CD4-positive, alpha-beta T cell treated with Interleukin-17A for 1 hour (primary cell): ENCODE measurements around the gene LRP6.
"Not testable (repeated sequence)": the region's sequence is repeated elsewhere in the genome, so short reads cannot be mapped to it uniquely, and the experiment has no call there.

Experiments used
- DNase-seq: peaks from one replicate; pipeline ENCODE4 v3.0.0-alpha.2; 2020

LRP6 gene

DNA sequence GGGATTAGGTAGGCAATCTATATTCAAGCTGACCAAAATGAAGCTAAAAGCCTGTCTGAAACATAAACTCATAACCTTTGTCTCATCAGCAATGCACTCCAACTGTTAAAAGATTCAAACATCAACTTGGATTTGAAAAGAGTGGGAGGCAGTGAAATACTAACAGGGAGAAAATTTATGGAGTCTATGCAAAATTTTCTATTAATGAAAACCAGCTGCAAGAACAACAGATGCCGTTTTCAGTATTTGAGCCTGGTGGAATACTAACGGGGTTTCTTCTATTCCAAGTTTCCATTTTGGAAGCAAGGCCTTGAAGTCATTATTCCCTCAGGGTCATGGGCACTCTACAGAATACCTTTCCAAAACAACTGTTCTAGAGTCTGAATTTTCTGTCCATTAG is 88.3 kb downstream of the LRP6 start:
- no peak for DNase-seq

DNA sequence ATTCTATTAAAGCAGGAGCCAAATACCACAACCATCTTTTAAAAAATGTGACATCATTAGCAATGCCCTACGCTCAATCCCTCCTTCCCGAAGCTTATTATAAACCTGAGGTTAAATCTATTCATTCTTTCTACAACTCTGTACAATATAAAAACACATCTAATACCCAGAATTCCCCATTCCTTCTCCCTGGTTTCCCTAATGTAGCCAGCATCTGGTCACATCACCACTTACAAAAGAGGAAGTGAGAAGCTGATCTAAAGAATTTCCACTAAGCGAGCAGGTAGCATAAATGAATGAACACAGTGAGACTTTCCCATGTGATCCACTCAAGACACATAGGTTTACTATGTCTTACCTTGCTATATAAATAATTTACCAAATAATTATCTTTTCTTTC is 90.4 kb downstream of the LRP6 start:
- no peak for DNase-seq

DNA sequence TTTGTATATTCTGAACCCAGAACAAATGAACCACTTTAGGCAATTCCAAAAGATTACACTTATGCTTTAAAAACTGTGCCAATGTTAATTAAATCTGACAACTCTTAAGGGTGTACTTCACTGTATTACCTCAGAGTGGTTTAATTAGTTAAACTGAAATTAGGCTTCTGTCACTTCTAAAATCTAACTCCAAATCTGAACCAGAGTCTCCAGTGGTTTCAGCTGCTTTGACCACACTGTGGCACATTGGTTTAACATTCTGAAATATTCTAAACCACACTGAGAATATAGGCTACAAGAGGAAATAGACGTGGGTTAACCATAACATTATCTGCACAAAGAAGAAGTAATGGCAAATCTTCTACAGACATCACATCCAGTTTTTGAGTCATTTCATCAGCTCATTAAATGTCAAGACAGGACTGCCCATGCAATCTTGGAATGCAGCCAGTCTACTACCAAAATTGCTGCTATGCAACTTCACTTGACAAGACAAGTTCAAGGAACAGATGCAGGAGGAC is 94.8 kb downstream of the LRP6 start:
- DNase-seq: peak; percentile 5

DNA sequence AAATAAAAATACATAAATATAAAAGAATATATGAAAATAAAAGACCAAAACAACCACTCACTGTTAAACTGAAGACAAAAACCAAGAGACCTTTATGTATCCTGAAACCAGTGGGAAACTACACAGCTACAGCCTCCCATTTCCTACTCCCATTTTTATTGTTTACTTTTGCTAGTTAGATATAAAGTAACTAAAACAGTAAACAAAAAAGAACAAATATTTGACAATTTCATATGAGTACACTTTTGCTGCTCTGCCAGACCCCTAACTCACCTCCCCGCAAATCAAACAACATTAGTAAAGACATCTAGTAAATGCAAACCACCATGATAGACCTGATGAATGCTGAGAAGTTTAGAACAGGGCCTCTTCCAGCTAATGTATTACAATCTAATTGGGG is 99.0 kb downstream of the LRP6 start:
- DNase-seq: no peak

DNA sequence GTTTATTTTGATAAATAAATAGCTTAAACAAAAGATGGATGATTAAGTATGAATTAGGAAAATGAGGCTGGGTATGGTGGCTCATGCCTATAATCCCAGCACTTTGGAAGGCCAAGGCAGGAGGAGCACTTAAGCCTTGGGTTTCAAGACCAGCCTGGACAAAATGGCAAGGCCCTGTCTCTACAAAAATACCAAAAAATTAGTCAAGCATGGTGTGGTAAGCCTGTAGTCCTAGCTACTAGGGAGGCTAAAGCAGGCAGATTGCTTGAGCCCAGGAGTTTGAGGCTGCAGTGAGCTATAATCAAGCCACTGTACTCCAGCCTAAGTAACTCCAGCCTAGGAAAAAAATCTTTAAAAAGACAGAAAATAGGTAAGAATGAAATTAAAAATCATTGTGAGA is 100.1 kb downstream of the LRP6 start:
- no peak for DNase-seq

DNA sequence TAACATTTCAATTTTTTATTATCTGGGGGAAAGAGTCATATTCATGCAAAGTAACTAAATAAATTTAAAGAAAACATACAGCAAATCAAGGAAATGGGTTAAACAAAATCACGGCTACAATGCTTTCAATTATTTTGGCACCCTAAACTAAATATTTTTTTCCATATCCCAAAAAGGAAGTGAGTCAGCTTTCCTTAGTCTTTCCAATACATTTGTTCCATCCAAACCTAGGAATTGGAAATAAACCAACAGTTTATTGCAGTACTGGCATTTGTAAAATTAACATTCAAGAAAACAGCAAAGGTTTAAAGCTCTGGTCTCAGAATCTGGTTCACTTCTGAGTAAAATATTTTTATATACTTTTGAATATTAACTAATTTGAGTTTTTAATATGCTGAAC is 106.9 kb downstream of the LRP6 start:
- no peak for DNase-seq

DNA sequence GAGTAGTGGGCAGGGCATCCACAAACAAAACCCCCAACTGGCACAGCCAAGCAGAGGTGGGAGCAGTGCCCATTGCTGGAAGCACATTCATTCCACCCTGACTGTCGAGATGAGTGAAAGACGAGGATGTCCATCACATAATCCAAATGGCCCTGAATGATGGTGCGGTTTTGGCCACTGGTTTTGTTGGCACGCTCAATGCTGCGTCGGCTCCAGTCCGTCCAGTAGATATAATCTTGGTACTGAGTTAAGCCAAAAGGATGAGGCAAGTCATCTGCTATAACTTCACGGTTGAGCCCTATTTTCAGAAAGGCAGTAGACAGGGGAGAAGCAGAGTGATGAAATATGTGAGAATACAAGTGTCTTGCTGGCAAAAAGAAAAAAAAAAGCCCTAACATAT is 108.0 kb downstream of the LRP6 start:
- DNase-seq: no peak

DNA sequence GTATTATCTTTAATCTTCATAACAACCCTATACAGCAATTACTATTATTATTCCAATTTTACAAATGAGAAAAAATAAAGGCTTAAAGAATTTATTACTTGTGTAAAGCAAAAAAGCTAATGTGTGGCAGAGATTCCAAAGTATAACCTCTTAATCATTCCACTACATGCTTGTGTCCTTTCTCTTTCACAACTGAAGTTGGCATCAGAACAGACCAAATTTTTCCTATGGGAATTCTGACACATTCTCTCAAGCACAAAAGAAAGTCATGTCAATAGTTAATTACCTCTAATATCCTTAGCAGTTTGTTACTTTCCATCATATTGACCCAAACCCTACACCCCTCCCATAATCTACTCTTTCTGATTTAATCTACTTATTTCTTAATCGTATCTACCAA is 109.4 kb downstream of the LRP6 start:
- DNase-seq: no peak

DNA sequence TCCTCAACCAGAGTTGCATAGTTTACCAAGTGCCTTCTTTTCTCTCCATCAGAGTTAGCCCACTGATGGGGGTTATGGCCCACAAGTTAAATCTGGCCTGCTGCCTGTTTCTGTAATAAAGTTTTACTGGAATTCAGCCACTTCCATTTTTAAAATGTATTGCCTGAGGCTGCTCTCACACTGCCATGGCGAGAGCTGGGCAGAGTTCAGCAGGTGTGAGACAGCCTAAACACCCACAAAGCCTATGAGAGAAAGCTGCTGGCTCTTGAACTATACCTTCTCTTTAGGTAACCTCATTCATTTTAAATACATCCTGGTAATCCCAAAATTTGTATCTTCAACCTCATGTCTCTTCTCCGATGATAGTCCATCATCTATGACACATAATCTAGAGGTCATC is 110.0 kb downstream of the LRP6 start:
- DNase-seq: no peak

DNA sequence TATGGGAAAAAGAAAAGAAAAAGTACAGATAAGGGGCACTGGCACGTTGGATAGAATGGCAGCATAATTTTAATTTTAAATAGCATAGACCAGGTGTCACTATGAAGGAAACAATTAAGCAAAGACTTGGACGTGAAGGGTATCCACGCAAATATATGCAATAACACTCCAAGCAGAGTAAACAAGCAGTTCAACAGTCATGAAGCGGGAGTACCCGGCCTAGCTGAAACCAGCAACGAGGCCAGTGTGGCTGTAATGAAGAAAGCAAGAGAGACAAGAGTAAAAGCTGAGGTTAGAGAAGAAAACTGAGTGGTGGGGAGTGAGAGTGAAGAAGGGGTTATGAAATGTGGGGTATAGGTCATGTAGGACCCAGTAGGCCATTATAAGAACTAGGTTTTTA is 110.7 kb downstream of the LRP6 start:
- DNase-seq: no peak

DNA sequence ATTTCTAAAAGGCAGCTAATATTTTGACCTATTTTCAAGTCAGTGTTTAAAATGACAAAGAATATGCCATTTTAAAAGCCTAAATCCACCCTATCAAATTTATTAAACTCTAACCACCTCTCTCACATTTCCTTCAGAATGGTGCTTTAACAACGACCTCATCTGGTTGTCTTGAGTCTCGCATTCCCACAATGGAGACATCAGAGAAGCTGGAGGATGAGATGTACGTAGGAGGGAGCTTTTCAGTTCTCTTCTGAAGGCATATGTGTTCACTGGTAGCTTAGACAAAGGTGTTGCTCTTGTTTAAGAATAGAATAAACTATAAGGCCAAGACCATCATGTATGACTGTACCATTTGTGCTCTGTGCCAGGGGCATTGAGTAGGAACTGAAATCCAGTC is 113.2 kb downstream of the LRP6 start:
- DNase-seq: no peak

DNA sequence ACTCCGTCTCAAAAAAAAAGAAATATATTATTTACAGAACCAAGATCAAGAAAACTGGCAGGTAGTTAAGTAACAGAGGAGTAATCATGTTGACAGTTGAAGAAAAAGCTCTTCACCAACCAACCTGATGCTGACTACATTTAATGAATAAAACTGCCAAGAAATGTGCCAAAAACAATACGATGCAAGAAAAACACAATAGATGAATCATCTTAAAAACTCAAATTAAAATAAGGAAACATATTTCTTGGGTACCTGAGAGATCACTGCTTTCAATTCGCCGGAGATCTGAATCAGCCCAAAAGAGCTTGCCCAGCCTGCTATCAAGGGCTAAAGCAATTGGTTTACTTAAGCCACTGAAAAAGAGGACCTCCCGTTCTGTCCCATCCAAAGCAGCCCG is 119.7 kb downstream of the LRP6 start:
- DNase-seq: no peak

DNA sequence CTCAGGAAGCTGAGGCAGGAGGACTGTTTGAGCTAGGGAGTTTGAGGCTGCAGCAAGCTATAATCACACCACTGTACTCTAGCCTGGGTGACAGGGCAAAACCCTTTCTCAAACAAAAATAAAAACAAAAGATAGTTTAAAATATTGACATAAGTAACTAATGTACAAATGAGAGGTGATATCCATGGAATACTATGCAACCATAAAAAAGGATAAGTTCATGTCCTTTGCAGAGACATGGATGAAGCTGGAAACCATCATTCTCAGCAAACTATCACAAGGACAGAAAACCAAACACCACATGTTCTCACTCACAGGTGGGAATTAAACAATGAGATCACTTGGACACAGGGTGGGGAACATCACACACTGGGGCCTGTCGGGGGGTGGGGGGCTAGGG is 122.3 kb downstream of the LRP6 start:
- DNase-seq: not testable (repeated sequence)

DNA sequence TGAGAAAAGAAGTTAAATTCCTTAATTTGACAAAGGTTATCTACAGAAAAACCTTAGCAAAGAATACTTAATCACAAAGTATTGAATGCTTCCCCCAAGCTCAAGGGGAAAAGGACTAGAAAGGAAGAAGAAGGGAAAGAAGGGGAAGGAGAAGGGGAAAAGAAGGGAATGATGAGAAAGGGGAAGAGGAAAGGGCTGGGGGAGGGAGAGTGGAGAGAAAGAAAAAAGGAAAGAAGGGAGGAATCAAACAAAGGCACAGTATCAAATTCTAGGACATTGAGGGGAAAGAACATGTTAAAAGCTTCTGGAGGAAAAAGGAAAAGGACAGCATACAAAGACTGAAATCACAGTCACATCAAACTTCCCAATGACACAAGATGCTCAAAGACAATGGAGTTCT is 125.8 kb downstream of the LRP6 start:
- no peak for DNase-seq

DNA sequence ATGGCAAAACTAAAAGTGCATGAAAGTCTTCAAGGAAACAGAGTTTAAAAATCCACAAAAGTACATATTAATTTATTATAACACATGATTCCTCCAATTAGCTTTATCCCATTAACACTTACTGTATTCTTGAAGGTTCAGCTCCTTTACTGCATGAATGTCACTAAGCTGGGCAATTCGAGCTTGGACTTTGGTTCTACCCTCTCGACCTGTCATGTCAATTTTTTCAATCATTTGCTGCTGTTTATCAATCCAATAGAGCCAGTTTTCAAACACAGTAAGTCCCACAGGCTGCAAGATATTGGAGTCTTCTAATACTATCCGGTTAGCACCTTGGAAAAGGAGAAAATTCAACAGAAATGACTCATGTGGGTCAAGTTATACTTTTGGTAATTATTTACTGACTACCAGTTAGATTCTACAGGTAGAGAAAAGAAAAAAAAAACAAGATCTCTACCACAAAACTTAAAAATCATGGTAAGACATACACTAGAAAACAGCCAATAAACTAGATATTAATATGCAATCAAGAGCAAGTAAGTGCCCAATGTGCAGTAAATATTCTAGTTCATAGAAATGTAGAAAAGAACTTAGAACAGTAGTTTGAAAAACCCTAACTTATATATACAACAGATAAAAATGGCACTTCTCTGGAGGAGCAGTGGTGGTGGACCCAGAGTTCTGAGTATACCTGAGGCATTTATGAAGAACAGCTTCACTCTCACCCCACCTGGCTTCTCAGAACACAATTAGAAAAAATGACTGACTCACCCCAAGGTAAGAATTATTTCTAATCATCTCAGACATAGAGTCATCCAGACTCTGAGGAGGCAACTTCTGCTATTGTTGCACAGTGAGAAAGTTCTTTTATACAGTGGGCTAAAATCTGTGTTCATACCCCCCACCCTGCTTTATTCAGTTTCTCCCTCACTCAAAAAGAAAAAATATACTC is 128.4 kb downstream of the LRP6 start:
- DNase-seq: no peak

DNA sequence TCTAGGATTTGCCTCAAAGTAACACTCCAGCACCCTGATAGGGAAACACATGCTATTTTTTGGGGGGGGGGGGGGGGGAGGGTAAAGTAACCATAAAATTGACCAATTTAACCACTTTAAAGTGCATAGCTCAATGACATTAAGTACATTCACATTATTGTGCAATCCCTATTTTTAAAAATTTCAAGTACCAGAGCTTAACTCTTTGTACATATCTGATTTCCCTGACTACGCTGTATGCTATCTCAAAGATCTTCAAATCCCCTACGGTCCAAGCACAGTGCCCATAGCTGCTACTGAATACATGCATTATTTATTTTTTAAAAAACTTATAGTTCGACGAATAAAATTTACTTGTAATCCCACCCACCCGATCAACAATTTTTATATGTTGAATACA is 133.1 kb downstream of the LRP6 start:
- DNase-seq: no peak

DNA sequence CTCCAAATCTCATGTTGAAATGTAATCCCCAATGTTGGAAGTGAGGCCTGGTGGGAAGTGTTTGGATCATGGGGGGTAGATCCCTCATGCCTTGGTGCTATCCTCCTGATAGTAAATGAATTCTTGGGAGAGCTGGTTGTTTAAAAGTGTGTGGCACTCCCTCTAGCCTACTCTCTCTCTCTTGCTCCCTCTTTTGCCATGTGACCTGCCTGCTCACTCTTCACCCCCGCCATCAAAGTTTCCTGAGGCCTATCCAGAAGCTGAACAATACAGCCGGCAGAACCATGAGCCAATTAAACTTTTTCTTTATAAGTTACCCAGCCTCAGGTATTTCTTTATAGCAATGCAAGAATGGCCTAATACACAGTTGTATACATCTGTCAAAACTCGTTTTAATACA is 133.6 kb downstream of the LRP6 start:
- no peak for DNase-seq

DNA sequence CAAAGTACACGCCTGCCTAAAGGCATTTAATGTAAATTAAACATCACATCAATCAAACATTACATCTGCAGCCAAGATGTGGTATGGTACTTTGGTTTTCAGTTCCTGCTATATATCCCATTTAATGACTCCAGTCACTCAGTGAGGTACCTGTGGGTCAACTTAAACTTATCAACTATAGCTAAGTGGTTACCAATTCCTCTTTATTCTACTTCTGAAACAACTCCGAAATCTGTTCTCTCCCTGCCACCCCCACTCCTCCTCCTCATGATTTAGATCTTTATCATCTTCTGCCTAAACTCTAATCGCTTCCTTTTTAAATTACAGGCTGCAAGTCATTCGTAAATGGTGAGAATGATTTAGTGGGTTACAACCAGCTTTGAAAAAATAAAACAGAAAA is 138.2 kb downstream of the LRP6 start:
- no peak for DNase-seq

DNA sequence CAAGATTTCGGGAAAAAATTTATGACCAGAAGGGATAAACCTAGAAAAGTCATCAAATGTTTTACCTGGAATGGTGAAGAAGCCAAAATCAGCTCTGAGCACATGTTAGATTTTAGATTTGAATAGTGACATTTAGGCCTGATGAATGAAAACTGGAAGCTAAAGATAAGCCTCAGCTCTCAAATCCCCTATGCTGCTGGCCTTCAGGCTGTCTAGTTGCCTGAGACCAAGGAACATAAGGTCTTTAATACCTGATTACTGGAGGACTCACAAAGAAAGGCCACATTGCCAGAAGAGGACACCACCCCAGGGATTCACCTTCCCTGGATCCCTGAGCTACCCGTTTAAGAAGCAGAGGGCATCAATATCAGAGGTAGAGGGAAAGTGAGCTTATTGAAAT is 139.5 kb downstream of the LRP6 start:
- DNase-seq: no peak

DNA sequence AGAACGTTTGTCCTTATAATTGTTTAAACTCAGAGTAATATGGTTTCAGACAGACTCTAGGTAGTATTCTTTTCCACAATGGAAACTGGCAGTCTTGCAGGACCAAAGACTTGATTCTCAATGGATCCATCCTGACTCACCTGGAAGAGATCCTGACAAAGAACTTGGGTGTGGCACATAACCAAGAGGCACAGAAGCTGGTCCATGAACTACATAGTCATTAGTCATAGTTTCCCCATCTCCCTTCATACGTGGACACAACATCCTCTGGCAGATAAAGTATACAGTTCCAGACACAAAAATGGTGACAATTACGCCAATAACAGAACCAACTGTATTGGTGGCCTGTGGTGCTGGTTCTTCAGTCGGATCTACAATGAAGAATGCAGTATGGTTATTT is 140.3 kb downstream of the LRP6 start:
- no peak for DNase-seq

DNA sequence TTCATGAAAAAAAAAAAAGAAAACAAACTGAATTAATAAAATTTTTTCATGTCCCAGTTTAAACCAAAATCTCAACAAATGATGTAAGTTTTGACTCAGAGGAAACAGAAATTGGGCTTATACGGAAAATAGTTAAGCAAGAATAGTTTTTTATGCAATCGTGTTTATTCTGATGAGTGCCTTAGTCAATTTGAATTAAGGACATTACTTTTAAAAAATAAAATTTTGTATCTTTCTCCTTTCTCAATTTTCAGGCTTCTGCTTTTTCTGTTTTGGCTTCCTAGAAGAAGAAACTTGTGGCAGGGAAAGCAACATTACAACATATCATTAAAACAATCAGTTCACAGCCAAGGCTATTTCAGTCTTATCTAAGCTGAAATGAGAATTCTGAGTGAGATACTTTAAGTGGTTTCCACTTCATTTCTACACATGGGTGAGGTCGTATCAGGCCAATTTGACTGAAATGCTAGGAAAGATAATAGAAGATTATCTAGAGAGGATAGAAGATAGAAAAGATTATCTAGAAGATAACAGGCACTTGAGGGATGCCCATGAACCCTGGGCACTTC is 143.7 kb downstream of the LRP6 start:
- DNase-seq: no peak

DNA sequence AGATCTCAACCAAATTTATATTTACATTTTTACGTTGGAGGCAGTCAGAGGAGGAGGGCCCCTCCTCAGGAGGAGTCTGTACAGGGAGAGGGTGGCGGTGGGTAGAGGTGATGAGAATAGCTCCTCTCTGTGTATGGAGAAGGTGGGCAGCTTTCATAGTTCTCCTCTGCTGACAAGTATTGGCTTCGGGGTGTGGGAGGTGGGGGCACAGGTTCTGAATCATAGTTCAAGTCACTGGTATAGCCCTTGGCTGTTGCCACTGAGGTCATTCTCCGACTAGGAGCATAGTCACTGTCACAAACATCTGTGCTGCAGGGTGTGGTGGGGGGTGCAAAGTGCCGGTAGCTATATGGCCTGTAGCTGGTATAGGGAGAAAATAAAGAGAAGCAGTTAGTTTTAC is 145.8 kb downstream of the LRP6 start:
- no peak for DNase-seq

DNA sequence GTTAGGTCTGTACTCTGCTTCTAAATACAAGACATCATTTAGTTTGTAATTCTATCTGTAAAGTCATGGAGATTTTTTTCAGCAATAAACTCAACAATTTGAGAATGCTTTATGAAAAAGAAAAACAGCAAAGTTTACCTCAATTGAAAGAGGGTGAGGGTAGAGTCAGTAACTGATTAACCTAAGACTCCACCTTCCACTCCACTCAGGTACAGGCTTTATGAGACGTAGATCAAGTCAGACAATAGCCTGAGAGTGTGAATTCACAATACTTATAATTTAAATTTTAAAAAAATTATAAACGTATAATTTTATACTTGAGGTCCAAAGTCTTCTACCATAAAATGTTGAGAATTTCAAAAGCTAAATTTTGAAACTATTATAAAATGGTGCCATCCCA is 150.2 kb downstream of the LRP6 start:
- no peak for DNase-seq

DNA sequence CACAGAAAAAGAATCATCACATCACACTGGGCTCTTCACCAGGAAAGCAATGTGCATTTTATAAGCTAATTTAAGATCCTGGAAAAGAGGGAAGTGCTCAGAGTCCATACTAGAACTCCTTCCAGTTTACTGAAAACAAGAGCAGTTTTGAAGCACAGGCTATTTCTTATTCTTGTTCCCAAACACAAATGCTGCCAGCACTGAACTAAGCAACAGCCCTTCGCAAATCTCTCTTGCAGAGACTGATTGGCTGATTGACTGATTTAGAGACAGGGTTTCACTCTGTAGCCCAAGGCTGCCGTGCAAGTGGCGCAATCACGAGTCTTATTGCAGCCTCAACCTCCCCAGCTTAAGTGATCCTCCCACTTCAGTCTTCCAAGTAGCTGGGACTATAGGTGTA is 151.3 kb downstream of the LRP6 start:
- no peak for DNase-seq
